Measurements from ENCODE around the gene PROZ.

Gene PROZ

DNA sequence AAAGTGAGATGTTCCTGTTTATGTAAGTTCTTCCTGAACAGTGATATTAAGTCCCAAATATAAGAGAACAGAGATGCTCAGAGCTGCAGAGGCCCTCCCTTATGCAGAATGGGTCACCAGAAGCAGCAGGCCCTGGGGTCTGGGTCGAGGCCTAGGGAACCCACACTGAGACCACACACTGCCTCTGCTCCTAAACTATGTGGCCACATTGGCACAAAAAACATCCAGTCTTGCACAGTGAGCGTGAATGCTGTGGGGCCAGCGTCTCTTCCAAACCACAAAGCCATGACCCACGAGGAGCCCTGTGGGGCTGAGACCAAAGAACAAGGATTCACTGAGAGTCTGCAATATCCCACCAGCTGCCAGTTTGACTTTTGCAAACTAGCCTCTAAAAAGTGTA lies 23.6 kb downstream of the PROZ start:
- DNase-seq, result no peak

DNA sequence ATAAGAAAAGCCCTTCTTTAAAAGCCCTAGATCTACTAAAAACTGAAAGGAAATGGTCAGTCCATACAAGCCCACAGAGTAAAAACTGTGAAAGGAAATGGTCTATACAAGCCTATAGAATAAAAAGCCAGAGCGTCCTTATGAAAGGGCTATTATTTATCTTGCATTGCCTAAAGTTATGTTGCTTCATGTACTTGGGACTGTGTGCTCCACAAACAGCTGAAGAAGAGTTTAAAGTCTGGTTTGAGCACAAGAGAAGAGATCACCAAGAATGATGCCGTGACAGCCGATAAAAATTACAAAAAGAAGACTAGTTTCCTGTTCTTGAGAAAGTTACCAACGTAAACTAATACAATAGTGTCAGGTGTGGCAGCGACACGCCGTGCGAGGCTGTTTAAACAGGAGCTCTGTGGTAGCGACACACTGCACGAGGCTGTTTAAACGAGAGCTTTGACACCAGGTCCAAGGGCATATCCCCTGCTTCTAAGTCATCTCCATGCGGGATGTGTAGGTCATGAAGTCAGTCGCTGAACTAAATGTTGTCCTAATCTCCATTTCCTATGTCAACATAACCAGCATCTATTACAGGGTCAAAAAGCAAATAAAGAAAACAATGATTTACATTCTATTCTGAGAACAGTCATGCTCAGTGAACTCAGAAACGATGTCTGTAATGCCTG lies 25.1 kb downstream of the PROZ start:
- no peak for DNase-seq

DNA sequence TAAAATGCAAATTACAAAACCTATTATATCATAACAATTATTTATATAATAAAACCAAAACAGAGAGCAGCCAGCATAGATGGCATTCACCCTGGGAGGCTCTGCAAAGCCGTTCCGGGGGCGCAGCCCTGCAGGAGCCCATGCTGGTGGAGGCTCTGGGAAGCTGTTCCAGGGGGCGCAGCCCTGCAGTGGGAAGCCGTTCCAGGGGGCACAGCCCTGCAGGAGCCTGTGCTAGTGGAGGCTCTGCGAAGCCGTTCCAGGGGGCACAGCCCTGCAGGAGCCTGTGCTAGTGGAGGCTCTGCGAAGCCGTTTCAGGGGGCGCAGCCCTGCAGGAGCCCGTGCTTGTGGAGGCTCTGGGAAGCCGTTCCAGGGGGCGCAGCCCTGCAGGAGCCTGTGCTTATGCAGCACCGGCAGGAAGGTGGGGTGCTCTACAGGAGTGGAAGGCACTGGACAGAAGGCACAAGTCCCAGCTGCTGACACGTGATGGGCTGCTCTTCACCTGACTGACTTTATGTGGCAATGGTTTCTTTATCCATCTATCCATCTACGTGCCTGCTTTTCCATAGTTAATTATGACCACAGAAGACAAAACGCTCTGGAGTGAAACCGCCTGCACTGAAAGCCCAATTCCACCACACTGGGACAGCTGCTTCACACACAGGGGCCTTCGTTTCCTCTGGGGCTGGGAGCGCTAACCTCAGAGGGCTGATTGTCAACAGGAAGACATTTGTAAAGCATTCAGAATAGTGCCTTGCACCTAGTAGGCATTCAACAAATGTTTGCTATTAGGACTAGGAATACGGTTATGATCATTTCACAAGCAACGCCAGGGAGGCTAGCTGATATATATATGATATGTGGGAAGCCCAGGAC lies 26.4 kb downstream of the PROZ start:
- no peak for DNase-seq

DNA sequence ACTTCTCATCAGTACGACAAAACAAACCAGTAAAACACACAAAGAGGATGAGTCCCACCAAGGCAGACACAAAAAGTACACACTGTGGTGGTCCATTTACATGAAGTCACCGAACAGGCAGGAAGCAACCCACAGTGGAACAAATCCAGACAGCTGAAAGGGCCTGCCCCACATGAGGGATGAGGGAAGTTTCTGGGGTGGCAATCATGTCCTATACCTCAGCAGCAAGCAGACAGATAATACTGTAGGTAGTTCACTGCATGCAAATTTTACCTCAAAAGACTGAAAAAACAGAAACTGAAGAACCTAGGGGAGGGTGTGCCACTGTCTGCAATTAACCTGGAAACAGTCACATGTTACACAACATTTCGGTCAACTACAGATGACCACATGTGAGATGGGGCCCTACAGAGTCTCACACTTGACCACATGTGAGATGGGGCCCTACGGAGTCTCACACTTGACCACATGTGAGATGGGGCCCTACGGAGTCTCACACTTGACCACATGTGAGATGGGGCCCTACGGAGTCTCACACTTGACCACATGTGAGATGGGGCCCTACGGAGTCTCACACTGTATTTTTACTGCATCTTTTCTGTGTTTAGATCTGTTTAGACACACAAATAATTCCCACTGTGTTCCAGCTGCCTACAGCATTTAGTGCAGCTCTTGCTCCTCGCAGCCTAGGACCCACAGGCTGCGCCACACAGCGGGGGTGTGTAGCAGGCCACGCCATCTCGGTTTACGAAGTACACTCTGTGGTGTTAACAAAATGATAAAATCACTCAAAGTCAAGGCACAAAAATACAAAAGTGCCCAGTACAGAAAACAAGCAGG lies 27.8 kb downstream of the PROZ start:
- no peak for DNase-seq

DNA sequence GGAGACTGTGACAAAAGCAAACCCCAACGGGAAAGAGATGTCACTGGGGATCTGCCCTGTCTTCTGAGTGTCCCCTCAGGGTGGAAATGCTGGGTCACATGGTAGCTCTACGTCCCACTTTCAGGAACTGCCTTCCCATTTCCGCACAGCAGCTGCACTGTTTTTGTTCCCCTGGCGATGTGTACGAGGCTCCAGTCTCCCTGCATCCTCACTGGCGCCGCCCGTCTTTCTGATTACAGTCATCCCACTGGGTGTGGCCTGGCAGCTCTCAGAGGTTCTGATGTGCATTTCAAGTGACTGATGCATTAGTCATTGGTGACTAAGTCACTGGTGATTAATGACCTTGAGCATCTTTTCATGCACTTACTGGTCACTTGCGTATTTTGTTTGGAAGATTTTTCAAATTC lies 28.8 kb downstream of the PROZ start:
- DNase-seq, result no peak

DNA sequence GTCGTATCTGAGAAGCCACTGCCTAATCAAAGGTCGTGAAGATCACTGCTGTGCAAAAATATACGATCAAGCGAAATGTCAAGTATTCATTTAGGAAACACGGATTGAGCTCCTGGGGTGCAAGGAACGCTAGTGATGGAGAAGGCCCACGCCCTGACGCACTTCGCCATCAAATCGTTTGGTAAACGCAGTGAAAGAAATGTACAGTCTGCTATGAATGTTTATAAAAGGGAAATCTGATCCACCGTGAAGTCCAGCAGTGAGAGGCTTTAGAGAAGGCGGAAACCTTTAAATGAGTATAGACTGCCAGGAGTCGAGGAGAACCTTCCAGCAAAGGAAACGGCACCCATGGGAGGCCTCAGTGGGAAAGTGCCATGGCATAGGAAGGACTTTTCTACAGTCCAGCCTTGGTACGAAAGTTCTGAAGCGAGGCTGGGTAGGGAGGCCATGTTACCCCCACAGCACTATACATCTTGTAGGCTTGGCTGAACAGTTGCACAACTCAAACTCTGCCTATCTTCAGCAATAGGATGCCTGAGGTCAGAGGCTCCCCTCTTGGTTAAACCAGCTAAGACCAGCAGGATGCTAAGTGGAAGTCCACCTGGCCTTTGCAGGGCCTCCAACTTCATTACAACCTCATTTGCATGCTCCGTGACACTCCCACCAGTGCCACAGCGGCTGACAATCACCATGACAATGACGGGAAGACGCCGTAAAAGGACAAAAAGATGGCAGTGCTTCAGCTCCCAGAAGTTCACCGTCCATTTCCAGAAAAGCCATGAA lies 29.6 kb downstream of the PROZ start:
- DNase-seq, result no peak

DNA sequence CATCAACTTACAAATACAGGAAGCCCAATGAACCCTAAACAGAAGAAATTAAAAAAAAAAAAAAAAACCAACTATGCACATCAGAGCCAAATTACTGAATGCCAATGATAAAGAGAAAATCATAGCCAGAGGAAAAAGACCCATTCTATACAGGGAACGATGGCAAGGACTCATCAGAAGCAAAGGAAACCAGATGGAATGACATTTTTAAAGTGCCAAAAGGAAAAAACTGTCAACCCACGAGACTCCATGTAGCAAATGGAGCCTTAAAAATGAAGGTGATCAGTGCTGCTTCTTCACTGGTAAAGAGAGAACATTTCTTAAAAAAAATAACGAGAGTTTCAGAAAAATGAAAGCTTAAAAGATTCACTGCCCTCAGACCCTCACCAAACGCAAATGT lies 31.7 kb downstream of the PROZ start:
- no peak for DNase-seq

DNA sequence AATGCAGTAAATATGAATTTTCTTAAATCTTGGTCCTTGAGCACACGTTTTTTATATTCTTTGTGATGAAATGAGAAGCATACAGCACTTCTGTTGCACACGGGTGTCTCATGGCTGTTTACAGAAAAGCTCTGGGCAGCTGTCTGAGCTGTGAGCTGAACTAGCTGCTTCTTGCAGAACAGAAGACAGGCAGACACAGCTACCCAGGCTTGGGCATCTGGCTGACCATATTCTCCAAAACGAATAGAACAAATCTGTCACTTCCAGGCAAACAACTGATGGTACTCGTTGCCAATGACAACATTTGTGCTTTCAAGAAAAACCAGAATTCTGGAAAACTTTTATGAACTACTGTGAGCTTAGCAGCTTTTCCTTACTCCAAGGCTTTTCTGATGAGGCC lies 33.8 kb downstream of the PROZ start:
- no peak for DNase-seq

DNA sequence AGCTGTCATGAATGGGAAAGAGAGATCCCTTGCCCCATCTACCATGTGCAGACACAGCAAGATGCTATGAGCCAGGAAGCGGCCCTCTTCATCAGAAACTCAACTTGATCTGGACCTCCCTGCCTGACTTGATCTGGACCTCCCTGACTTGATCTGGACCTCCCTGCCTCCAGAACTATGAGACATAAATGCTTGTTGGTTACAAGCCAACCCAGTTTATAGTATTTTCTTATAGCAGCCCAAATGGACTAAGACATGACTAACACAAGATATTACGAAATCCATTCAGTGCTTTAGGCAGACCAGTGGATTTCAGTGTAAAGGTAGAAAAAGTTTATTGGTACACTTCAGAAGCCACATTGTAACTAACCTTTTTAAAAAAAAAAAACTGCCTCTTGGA lies 34.5 kb downstream of the PROZ start:
- DNase-seq, result no peak

DNA sequence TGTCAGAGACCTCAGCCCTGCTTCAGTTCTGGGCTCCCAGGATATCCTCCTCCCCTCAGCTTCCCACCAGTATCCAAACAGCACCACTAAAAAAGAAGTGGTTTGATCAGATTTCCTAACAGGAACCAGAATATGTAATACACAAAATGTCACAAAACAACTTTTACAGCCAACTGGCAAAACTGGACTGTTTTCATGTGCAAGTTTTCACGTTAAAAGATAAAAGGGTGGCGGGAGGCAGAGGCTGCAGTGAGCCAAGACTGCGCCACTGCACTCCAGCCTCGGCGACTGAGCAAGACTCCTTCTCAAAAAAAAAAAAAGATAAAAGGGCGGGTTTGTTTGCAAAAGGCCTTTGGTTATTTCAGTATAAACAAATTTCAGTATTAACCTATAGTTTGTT lies 36.9 kb downstream of the PROZ start:
- no peak for DNase-seq

DNA sequence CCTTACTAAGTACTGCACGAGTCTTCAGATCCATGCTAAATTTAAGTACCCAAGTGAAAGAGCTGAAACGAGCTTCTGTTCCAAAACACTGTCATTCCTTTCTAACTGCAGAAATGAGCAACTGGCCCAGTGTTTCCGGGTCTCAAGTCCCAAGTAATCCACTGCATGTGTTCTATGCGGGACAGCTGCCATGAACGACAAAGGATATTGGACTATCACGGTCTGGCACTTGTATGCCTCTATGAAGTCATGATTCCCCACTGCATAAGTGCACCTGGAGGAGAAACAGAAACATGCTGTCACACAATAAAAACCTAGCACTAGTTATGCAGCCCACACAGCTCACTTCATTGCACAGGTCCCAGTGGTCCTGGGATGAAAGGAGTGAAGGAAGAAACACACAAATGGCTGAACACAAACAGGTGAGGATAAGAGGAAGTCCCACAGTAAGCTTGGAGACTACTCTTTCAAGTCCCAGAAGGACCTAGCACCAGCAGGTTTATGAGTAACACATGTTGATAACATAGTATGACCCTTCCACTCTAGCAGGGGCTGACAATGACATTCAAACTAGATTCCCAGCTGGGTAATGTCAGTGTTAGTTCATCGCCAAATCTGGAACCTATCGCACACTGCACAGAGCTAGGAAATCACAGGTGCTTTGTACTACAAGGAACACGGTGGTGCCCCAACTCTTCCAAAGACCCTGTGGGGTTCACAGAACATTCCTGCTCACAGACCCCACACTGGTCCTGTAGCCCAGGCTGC lies 38.7 kb downstream of the PROZ start:
- DNase-seq, result no peak

DNA sequence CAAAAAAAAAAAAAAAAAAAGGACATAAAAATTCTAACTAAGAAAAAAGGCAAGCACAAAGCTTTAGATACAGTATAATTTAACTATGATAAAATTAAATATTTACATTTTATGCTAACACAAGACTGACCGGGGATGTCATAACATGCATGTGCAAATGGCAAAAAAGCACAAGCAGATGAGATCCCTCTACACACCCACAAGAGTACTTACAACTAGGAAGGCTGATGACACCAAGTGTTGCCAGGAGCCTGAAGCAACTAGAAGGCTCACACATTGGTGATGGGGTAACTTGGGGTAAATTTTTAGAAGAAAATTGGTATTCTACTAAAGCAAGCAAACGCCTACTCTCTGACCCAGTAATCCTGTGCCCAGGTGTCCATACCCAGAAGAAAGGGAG lies 43.4 kb downstream of the PROZ start:
- no peak for DNase-seq

DNA sequence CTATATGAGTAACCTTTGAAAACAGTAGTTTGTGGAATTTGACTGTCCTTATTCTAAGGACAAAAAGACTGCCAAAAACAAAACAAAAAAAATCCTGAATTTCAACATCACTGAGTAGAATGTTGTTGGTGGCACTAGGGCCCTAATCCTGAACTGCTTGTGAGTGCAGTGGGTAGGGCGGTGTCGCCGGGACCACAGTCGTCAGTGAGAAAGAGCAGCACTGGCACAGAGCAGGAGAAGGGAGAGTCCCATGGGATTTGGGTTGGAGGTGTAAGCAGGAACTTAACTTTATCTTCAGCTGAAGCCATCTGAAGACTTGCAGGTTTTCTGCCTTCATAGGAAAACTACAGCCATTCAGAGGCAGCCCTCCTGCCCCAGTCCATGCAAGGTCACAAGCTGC lies 44.5 kb downstream of the PROZ start:
- DNase-seq, result no peak

DNA sequence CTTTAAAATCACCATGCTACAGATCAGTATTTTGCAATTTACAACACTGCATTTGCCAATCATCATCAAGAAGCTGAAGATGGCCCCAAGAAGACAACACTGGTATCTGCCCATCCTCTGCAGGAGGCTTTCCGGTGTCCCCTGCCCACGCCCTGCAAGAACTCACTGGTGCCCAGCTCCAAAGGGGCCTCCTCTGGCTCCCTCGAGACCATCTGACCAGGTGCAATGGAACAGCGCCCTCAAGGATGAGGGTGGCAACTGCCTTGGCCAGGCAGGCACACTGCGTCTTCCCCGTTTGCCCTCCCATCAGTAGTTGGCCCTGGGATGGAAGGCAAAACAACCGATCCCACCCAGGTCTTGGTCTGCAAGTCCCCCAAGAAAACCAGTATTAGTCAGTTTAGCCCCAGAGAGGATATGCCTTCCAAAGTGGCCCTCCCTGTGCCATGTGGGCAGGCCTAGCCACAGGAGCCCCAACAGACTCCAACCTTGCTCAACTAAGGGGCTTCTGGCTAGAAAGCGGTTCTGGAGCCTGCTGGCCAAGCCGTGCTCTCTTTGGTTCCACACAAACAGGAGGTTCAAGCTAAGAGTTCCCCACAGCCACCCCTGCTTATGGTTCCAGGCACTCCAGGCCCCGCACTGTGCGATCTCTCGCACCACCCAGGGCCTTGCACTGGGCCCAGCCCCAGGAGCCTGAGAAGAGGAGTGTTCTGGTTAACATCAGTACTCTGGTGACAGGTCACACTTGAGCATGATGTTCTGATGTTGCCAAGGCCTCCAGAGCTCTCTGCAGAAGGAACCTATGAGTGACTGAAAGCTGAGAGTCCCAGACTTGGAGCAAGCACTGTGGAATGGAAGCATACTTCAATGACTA lies 45.3 kb downstream of the PROZ start:
- DNase-seq, result no peak

DNA sequence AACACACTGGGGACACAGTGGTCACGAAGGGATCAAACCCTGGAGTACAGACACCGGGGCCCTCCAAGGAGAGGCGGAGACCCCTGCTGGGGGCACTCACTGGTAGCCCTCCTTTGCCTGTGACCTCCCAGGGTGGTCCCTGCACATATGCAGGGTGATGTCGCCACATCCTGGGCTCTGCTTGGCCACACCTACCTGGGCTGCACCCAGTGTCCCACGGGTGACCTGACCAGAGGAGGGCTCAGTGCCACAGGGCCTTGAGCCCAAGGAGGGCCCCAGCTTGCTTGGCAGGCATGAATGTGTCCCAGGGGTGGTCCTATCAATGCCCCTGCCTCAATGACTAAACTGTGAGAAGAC lies 45.9 kb downstream of the PROZ start:
- DNase-seq, result no peak

DNA sequence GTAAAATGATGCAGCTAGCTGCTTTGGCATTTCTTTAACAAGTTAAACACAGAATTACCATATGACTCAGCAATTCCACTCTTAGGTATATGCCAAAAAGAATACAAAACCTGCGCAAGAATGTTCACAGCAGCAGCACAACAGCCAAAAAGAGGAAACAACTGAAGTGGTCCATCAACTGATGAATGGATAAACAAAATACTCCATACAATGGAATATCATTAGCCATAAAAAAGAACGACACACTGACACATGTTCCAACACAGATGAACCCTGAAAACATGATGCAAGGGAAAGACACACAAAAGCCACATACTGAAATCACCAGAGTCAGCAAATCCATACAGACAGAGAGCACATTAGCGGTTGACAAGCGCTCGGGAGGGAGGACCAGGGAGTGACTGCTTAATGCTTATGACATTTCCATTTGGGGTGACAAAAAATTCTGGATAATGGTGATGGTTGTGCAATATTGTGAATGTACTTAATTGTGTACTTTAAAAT lies 47.0 kb downstream of the PROZ start:
- no peak for DNase-seq

DNA sequence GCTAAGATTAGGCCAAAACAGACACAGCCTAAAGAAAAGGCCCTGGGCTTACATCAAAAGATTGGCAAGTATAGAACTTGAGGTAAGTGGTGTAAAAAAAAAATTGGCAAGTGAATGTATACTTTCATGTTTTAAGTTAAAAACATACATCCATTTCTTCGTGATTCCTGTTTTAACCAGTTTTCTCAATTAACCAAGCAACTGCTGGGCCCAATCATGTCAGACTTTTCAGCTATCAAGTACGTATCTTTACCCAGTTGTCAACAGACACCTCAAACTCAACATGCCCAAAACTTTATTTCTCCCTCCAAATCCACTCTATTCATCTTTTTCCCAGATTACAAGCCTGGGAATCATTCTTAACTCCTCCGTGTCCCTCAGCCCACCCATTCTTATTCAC lies 49.0 kb downstream of the PROZ start:
- DNase-seq, result no peak

DNA sequence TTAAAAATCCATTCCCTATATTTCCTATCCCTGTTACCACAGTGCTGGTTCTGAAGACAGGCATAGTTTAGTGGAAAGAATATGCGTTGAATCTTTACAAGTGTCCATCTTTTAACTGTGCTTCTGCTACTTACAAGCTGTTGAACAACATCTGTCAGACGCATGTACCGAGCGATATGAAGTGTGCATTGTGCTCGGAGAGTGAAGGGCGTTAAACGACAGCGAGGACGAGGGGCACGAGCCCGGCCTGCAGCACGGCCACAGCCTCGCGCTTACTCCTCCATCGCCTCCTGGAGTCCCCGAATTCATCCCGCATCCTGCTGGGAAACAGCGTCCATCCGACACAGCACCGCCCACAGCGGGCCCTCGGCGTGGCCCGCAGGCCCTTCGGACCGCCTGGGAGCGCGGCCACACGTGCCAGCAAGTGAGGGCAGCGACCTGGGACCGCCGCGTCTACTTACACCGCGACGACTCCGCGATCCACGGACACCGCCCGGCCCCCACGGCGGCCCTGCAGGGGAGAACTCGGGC lies 49.5 kb downstream of the PROZ start:
- peak; percentile 38 for DNase-seq

DNA sequence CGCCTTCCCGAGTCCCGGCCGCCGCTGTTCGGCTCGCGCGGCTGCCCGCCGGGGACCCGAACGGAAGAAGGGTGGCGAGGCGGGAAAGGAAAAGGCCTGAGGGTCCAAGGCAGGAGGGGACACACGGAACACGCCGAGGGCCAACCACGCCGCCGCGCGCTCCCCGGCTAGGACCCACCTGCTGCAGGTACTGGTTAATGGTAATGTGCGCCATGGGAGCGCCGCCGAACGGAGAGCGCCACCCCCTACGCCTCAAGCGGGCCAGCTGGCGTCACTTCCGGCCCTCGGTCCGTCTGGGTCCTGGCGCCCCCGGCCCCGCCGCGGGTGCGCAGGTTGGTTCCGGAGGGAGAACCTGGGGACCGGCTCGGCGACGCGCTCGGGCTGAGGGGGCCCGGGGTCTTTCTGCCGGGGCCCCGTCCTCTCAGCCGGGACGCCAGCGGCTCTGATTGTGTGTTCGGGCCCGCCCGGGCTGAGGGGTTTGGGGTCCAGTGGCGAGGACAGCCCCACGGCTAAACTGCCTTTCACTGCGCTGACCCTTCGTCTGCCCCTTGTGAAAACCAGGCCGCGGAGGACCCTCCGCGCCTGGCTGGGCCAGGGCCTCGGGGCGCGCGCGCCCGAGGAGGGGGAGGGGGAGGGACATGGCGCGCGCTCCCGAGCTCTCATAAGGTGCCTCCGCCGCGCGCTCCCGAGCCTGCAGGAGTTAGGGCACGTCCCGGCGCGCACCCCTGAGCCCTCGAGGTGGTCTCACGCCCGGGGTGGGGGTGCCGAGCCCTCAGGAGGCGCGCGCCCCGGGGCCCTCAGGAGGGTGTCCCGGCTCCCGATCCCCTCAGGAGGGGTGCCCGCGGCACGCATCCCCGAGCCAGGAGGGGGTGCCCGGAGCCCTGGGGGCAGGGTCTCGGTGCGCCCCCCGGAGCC lies 50.2 kb downstream of the PROZ start, which contains the start of gene PCID2:
TSS of gene PCID2 (minus strand) at position 249 of the 915 bp plus-strand sequence. CDS start at position 214, 35 bp downstream.
- peak; percentile 93 for DNase-seq

Measured in DMS79 treated with DMSO at 0.1 percent for 48 hours (cell line).